BJ (cell line): Measurements from ENCODE around the gene ATP6V0E2. TPM values are rescaled to one million over a fixed set of nuclear protein-coding genes. Genes with fewer than 3 reads are reported as not detected.

Experiments
- CTCF ChIA-PET: fragments of 350-600 bp; formaldehyde crosslinking; extraction: SDS; loops from one replicate; lab custom pipeline; 2021; ENCODE audit warnings: antibody characterized with exemption, inconsistent platforms; lab: Yijun Ruan, JAX
- POLR2A ChIA-PET: fragments of 300-600 bp; sonication (Branson Sonifier 250); formaldehyde crosslinking; extraction: SDS; loops from one replicate; lab custom pipeline; 2021; ENCODE audit warnings: antibody characterized with exemption; lab: Charles Lee
- DNase-seq: peaks from one replicate; pipeline ENCODE4 v3.0.0-alpha.2; 2011; ENCODE audit warnings: low read depth
- H3K27me3 ChIP-seq: 2 replicates; pipeline ENCODE4 v1.6.0; 2011; ENCODE audit warnings: low read length; ENCODE audit not compliant: control insufficient read depth, insufficient read depth
- H3K36me3 ChIP-seq: 2 replicates; pipeline ENCODE4 v1.5.1; 2011; ENCODE audit warnings: low read length; ENCODE audit not compliant: control insufficient read depth, insufficient read depth
- H3K4me3 ChIP-seq: 2 replicates; pipeline ENCODE4 v1.5.1; 2011; ENCODE audit warnings: low read depth, mild to moderate bottlenecking, control low read depth, low read length
- polyA minus RNA-seq: library from RNA; depleted of rRNA, polyadenylated mRNA; stranded (reverse); fragments of >200 nt; gene quantifications from 2 replicates; pipeline ENCODE4 v1.2.3, GENCODE V29; 2011; rRNA and poly(A)+ RNA removed
- polyA plus RNA-seq: library from polyadenylated mRNA; depleted of rRNA; stranded (reverse); fragments of >200 nt; gene quantifications from 2 replicates; pipeline ENCODE4 v1.2.3, GENCODE V29; 2011; rRNA removed
- TF ChIP-seq, protein P1 (sequence below): IDR thresholded peaks from 2 replicates; pipeline ENCODE4 v1.5.1; 2011; ENCODE audit warnings: low read depth, mild to moderate bottlenecking, control low read depth, inconsistent platforms, low read length, moderate library complexity; ENCODE audit not compliant: insufficient read depth

The ATP6V0E2 gene
- polyA plus RNA-seq (10.7 and 17.7 TPM in 2 replicates), polyA minus RNA-seq (8.7 and 8.8 TPM in 2 replicates)

DNA sequence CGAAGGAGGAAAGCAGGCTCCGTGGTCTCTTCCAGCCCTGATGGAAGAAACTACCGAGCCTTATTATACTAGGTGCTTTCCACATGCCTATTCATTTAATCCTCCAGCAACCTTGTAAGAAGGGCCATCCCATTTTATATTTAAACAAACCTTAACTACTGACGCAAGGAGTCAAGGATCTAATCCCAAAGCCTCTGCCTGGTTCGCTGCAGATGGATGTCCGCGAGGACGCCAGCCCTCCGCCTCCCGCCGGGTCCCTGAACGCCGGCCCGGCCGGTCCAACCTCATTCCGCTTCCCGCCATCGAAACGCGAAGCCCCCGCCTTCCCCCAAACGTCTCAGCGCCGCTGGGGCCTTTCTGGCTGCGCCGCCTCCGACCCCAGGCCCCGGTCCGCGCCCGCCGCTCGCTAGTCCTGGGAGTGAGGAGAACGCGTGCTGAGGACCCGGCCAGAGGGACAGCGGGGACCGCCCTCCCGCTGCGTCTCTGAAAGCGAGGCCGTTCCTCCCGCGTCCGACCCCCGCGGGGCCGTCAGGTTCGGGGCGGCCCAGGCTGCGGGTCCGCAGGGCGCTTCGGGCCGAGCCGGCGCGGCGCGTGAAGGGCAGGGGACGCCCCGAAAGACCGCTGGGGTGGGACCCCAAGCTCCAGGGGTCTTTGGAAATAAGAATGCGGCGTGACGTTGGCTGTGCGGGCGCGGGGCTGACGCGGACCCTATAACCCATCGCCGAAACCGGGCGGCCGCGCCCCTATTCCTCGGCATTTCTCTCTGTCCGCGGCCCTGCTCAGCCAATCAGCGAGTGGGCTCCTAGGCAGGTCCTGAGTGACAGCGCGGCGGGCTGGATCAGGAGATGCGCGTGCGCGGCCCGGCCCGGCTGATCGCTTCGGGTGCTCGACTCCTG lies at the start of gene ATP6V0E2:
Gene ATP6V0E2 (plus strand): TSS at position 896 of the 896 bp plus-strand sequence. CDS start 97 bp downstream, outside the sequence.
- TF ChIP-seq, protein P1, sequence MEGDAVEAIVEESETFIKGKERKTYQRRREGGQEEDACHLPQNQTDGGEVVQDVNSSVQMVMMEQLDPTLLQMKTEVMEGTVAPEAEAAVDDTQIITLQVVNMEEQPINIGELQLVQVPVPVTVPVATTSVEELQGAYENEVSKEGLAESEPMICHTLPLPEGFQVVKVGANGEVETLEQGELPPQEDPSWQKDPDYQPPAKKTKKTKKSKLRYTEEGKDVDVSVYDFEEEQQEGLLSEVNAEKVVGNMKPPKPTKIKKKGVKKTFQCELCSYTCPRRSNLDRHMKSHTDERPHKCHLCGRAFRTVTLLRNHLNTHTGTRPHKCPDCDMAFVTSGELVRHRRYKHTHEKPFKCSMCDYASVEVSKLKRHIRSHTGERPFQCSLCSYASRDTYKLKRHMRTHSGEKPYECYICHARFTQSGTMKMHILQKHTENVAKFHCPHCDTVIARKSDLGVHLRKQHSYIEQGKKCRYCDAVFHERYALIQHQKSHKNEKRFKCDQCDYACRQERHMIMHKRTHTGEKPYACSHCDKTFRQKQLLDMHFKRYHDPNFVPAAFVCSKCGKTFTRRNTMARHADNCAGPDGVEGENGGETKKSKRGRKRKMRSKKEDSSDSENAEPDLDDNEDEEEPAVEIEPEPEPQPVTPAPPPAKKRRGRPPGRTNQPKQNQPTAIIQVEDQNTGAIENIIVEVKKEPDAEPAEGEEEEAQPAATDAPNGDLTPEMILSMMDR, result no peak
- H3K4me3 ChIP-seq, result peak within 1 kb of the TSS; percentile 76
- no peaks in the 10 kb centered on the region for H3K27me3 ChIP-seq
- ChIA-PET POLR2A (no interaction called here), CTCF (no interaction called here)
- peak; percentile 55 for DNase-seq
- no peaks in the 10 kb centered on the region; the same call in 1 of the 2 replicates for H3K36me3 ChIP-seq

DNA sequence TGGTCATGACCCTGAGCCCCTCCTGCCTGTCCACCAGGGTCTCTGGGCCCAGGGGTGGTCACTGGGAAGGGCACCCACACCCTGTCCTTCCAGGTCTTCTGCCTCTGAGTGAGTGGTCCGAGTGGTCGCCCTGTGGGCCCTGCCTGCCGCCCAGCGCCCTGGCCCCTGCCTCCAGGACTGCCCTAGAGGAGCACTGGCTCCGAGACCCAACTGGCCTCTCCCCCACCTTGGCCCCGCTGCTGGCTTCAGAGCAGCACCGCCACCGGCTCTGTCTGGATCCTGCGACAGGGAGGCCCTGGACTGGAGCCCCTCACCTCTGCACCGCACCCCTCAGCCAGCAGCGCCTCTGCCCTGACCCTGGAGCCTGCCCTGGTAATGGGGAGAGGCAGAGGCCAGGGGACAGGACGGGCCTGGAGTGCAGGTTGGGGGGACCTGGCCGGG lies 49.4 kb upstream of the ATP6V0E2 start:
- DNase-seq, result no peak
- POLR2A ChIA-PET, result no interaction called here
- TF ChIP-seq, protein P1, result no peak
- no peaks in the 10 kb centered on the region for H3K36me3 ChIP-seq
- CTCF ChIA-PET, result interaction anchor here (1.2 kb wide), 1 partner anchor 14 kb away, joined by 3 read pairs; the partner anchor contains the start of gene ZNF862
- H3K4me3 ChIP-seq, result no peak overlapping the region
- H3K27me3 ChIP-seq, result no peaks in the 10 kb centered on the region

GRCh38 chr7:149824748-149825566 lies 48.8 kb upstream of the ATP6V0E2 start:
- CTCF ChIA-PET, result no interaction called here
- POLR2A ChIA-PET, result no interaction called here
- no peak for DNase-seq
- TF ChIP-seq, protein P1, result no peak
- Histone ChIP-seq H3K4me3 (no peak overlapping the region), H3K27me3 (no peaks in the 10 kb centered on the region), H3K36me3 (no peaks in the 10 kb centered on the region)

GRCh38 chr7:149825567-149826343 lies 48.0 kb upstream of the ATP6V0E2 start:
- POLR2A ChIA-PET, result no interaction called here
- H3K27me3 ChIP-seq, result no peaks in the 10 kb centered on the region
- DNase-seq, result no peak
- TF ChIP-seq, protein P1, result no peak
- CTCF ChIA-PET, result interaction anchor here (1.6 kb wide), 1 partner anchor 14 kb away, joined by 3 read pairs; no protein-coding TSS in a partner anchor
- H3K36me3 ChIP-seq, result no peaks in the 10 kb centered on the region
- H3K4me3 ChIP-seq, result no peak overlapping the region
